HG03064 (cell line): ENCODE data around the gene ZNF507.
"Not testable (repeated sequence)": the region's sequence is repeated elsewhere in the genome, so short reads cannot be mapped to it uniquely, and the experiment has no call there.

ENCODE experiments used
- ATAC-seq: cut with Tn5 transposase; IDR thresholded peaks from one replicate; pipeline ENCODE4 v1.9.1; 2021; ENCODE audit warnings: low read depth; ENCODE audit not compliant: unreplicated experiment

Gene ZNF507

DNA sequence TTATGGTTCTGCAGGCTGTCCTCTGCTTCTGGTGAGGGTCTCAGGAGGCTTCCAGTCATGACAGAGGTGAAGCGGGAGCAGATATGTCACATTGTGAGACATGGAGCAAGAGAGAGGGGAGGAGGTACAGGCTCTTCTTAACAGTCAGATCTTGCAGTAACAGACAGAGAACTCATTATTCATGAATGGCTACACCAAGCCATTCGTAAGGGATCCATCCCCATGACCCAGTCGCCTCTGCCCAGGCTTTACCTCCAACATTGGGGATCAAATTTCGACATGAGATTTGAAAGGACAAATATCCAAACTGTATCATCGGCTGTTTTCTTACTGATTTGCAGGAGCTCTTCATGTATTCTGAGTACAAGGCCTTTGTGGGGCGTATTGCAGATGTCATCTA lies 21.7 kb downstream of the ZNF507 start:
- ATAC-seq, result no peak

DNA sequence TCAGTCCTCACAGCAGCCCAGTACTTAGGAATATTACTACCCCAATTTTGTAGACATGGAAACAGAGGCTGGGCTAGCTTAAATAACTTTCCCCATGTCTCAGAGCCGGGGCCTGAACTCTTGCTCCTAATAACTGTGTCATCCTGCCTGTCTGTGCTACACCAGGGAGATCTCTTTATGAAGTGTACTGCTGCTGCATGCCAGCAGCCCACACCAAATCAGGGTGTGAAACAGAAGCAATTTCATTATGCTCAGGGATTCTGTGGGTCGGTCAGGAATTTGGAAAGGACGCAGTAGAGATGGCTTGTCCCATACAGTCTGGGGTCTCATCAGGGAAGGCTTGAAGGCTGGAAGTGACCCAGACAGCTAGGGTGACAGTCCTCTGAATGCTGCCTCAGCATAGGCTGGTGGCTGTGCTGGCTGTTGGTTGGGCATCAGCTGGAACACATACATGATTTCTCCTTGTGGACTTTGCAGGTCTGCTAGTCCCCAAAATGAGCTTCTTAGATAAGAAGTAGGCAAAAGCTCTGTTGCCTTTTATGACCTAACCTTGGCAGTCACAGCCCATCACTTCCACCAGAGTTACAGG lies 22.6 kb downstream of the ZNF507 start:
- no peak for ATAC-seq

DNA sequence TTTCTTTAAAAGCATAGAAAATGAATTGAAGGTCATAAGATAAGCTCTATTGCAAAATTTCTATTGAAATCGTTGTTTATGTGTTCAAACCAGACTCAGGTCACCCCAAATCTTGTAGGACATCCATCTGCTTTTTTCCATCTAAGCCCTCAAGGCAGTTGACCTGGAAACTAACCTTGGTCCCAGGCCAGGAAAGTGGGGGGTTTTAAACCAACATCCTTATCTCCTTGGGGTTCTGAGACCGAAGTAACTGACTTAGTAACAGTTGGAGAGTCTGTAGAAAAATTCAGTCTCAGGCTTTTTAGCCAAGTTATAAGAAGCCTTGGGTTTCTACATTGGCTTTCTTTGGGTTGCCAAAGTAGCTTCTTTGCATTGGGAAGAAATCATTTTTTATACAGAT lies 23.4 kb downstream of the ZNF507 start:
- ATAC-seq, result no peak

DNA sequence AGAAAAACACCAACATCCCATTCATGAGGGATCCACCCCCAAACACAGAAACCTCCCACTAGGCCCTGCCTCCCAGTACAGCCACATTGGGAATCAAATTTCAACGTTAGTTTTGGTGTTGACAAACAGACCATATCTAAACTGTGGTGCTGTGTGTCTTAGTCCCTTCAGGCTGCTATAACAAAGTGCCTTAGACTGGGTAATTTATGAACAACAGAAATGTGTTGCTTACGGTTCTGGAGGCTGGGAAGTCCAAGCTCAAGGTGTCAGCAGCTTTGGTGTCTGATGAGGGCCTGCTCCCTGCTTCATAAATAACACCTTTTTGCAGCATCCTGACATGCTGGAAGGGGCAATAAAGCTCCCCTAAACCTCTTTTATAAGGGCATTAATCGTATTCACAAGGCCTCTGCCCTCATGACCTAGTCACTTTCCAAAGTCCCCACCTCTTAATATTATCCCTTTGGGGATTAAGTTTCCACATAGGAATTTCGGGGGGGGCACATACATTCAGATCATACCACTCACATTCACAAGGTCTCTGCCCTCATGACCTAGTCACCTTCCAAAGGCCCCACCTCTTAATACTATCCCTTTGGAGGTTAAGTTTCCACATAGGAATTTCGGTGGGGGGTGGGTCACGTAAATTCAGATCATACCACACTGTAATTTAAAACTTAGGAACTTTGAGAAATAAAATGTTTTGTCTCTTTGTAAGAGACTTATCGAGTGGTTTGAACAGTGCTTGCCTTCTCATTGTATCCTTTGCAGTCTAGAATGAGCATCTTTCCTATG lies 27.5 kb downstream of the ZNF507 start:
- no peak for ATAC-seq

DNA sequence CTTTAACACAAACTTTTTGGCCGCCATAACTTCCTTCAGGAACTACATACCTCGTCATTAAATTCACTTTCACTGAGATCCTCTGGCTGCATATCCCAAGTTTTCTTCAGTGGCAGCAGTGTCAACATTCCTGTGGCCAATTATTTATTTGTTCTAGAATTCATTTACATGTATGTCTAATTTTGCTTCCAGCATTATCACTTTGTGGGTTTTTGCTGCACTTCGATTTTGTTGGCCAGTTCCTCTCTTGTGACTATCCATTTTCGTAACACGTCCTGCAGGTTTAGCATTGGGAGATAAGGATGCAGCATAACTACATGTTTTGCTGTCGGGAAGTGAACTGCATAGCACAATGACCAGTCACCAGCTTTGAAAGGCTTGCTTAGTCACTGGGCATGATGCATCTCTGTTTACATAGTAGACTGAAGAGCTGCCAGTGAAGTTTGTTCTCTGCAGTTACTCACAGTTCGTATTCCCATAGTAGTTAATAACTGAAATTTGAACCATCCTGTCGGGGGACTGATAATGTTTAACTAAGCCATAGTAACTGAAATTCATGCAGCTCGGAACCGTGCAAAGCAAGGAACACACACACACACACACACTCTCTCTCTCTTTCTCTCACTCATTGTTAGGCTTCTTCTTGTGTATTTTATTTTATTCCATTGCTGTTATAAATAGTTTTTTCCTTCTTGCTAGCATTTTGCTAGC lies 28.3 kb downstream of the ZNF507 start:
- ATAC-seq, result no peak

DNA sequence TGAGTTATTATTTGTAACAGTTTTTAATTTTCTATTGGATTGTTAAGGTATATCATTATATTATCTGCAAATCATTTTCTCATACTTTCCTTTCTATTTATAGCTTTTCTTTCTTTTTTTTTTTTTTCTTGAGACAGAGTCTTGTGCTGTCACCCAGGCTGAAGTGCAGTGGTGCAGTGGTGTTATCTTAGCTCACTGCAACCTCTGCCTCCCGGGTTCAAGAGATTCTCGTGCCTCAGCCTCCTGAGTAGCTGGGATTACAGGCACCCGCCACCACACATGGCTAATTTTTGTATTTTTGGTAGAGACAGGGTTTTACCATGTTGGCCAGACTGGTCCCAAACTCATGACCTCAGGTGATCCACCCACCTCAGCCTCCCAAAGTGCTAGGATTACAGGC lies 29.0 kb downstream of the ZNF507 start:
- not testable (repeated sequence) for ATAC-seq

DNA sequence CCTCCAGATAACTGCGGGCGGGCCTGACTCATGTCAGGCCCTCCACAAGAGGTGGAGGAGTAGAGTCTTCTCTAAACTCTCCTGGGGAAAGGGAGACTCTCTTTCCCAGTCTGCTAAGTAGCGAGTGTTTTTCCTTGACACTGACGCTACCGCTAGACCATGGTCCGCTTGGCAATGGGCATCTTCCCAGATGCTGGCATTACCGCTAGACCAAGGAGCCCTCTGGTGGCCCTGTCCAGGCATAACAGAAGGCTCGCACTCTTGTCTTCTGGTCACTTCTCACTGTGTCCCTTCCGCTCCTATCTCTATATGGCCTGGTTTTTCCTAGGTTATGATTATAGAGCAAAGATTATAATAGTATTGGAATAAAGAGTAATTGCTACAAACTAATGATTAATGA lies 31.7 kb downstream of the ZNF507 start:
- not testable (repeated sequence) for ATAC-seq

DNA sequence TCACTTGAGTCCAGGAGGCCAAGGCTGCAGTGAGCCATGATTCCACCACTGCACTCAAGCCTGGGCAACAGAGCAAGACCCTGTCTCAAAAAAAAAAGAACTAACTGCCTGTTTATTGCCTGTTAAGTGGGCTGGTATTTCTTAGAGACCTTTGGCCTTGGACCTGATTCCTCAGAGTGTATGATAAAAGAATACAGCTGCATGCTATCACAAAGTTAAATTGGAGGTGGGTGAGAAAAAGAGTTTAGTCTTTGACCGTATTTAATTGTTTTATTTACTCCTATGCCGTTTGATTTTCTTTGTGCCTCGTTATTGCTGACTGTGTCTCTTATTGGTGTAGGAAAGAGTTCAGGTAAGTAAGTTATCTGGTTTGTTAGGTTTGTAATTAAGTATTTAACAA lies 34.9 kb downstream of the ZNF507 start:
- no peak for ATAC-seq

DNA sequence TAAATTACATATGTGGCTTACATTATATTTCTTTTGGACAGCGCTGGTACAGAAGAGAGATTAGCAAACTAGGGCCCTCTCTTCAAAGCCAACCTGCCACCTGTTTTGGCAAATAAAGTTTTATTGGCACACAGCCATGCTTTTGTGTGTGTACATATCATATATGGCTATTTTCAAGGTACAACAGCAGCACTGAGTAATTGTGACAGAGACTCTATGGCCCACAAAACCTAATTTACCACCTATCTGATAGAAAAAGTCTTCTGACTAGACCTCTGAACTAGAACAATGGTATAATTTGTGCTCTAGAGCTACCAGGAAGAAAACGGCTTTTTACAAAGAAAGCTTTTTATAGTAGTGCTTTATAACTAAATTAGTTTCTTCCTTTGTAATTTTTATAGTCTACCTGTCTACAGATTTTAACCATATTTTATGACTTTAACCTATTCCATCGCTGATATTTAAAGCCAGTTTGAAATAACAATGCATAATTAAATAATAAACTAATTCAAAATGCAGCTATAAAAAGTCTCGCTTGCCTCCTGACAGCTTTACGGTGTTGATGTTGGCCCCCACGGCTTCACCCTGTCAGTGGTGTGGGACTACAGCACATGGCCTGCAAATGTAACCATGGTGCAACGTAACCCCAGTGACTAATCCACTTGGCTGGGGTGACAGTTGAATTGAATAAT lies 42.4 kb downstream of the ZNF507 start:
- no peak for ATAC-seq

DNA sequence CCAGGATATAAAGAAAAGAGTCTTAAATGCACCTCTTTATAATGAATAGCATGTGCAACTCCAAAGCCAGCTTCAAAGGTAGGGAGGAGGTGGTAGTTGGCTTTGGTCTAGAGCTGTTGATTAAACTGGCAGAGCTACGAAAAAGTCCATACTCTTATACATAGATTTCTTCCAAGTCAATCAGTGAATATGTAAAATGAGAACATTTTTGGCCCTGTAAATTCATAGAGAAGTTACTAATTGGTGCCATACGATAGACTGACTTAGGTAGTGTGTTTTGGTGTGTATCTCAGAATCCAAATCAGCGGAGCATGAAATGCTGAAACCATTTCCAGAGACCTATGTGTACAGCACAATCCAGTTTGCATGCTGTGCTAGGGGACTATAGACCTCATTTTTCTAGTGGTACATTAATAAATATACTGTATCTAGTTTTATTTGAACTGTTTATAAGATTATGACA lies 43.0 kb downstream of the ZNF507 start:
- no peak for ATAC-seq

DNA sequence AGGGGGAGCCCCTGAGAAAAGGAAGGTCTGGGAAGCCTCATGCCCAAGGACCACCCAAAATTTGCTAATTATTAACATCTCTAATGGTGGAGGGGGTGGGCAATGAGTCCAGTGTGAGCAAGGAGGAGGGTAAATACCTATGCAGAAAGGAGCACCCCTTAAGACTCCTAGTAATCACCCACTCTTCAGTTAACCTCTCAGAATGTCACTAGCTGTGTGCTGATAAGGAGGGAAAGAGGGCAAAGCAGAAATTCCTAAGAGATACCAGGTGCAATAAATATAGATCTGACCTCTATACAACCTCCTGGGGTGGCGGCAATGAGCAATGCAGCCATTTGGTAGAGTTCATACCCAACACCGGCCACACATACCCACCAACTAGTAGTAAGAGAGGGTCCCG lies 47.5 kb downstream of the ZNF507 start:
- no peak for ATAC-seq

DNA sequence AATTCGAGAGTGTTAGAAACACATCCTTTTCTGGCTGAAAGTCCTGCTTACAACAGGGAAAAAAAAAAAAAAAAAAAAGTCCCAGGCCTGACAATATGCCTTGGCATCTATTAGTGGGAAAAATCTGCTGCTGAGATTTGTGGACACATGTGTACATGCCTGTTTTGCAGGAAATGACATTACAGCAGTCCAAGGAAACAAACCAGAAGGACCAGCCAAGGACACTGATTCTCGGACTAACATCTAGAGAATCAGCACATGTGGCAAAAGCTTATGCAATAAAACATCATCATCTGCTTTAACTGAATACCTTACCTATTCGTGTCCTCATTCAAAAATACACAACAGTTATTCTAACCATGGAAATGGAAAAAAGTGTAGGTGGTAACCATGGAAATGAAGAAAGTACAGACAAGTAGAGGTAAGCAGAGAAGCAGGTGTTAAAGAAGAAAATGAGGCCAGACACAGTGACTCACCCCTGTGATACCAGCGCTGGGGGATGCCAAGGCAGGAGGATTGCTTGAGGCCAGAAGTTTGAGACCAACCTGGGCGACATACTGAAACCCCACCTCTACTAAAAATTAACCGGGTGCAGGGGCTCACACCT lies 50.7 kb downstream of the ZNF507 start:
- no peak for ATAC-seq

DNA sequence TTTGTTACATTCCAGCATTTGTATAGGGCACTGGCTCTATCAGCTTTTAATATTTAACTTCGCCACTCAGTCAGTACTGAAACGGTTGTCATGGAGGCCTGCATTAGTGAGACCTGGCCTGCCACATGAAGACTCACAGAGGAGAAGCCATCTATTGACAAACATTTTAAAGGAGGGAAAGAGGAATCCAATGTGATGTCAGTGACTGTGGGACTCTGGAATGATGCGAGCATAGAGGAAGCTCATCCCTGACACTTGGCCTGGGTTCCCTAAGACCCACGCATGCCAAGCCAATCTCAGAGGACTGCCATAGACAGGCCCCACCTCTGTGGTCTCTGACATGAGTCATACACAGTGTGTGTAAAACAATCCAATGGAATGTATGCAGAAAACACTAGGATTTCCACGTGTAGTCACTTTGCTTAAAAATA lies 52.3 kb downstream of the ZNF507 start:
- no peak for ATAC-seq

DNA sequence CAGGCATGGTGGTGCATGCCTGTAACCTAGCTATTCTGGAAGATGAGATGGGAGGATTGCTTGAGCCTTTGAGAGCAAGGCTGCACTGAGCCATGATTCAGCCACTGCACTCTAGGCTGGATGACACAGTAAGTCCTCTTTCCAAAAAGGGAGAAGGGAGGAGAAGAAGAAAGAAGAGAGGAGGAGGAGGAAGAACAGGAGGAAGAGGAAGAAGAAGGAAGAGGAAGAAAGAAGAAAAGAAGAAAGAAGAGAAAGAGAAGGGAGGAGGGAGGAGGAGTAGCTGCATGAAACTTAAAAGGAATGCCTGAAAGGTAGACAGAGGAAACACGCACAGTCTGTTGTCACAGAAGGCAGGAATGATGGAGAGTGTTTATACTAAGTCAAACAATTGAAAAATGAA lies 56.6 kb downstream of the ZNF507 start:
- no peak for ATAC-seq

DNA sequence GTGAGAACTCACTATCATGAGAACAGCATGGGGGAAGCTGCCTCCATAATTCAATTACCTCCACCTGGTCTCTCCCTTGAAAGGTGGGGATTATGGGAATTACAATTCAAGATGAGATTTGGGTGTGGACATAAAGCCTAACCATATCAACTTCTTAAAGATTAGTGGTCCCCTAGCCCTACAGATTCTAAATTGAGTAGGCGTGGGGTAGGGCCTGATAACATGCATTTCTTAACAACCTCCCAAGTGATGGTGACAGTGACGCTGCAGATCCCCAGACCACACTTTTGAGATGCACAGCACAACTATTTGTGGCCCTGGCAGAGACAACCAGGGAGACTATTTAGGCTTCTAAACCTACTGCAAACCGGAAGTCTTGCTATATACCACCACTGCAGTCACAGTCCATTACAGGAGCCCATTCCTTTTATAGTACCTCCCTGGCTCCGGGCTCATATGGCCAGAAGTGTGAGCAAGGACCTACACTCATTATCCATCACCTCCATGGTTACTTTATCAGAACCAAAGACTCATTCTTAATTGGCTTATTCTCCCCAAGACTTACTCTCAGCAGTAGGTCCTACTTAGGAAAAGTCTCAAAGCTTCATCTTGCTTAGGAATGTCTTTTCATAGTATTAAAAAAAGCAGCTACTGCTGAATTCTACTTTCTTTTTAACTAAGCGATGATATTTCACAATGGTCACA lies 58.0 kb downstream of the ZNF507 start:
- ATAC-seq, result no peak

DNA sequence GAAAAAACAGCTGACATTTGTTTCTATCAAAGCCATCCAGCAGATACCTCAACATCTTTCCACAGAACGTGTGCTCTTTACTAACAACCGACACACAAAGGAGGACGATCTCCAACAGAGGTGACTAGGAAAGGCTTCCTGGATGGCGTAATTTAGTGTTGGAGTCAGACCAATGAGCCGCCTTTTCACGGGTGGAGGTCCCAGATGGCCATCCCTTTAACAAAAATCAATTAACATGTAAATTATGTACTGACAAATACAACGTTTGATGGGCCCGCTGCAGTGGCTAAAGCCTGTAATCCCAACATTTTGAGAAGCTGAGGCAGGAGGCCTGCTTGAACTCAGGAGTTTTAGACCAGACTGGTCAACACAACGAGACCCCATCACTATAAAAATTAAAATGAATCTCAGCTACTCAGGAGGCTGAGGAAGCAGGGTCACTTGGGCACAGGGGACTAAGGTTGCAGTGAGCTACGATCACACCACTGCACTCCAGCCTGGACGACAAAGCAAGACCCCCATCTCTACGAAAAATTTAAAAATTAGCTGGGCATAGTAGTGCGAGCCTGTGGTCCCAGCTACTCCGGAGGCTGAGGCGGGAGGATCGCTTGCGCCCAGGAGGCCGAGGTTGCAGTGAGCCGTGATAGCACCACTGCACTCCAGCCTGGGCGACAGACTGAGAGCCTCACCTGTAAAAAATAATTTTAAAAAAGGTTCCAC lies 59.0 kb downstream of the ZNF507 start:
- no peak for ATAC-seq

DNA sequence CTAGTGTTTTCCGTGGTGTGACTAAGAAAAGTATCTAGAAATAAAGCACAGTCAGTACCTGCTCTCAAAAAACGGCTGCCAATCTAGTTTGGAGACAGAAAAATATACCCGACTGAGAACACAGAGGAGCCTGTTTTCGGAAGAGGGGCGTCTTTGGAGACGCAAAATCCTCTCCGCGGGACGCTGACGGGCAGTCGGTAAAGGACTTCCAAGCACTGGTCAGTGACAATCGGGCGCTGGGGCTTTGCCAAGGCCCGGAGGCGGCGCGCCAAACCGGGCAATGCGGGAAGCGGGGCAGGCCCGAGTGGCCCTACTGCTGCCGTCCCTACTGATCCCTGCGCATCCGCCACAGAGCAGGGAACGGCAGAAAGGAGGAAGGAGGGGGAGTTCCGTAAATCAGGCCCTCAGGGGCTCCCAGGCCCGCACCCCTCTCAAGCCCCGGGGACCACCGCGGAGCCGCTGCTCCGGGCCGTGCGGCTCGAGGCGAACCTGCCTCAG lies 59.6 kb downstream of the ZNF507 start:
- ATAC-seq, result peak; percentile 3

DNA sequence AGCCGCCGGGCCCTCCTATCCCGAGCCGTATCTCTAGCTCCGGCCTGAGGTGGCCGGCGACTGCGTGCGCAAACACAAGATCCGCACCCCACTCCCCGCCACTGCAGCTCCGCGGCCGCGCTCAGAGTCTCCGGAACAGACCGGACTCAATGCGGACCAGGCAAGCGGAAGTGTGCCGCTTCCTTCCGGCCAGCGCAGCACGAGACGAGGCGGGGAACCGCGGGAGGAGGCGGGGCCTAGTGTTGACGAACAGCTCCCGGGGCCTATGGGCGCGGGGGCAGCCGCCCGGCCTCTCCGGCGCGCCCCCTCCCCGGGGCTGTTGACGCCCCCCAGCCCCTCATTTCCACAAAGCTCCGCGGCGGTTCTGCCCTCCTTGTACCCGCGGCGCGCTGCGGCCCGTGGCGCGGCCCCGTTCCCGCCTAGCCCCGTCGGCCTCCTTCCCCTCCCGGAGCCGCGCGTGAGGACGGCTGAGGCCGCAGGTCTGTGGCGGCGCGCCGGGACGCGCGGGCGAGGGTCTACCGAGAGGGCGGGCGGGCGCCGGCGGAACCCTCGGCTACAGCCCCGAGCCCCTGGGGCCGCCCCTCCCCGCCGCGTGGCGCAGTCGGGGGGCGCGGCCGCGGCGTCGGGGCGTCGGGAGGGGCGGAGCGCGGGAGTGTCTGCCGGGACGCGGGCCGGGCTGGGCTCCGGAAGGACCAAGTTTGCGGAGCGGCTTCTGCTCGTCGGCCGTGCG lies 60.2 kb downstream of the ZNF507 start, which contains the start of gene DPY19L3:
Gene DPY19L3 (plus strand): TSS at position 340 of the 730 bp plus-strand sequence. CDS start 2,484 bp downstream, outside the sequence.
- ATAC-seq, result peak; percentile 93
